Progenitor cell of endocrine pancreas (in vitro differentiated cells): Measurements from ENCODE around the gene RAP1GAP2. TPM values are rescaled to one million over a fixed set of nuclear protein-coding genes. Genes with fewer than 3 reads are reported as not detected.

Source experiments
- DNase-seq: peaks from one replicate; pipeline ENCODE4 v3.0.0; 2021; ENCODE audit warnings: low spot score; ENCODE audit not compliant: unreplicated experiment
- H3K27ac Mint-ChIP-seq: 2 replicates; pipeline ENCODE4 v1.8.0; 2021; ENCODE audit warnings: mild to moderate bottlenecking, moderate library complexity, mixed read lengths
- H3K27me3 Mint-ChIP-seq: 2 replicates; pipeline ENCODE4 v1.8.0; 2021; ENCODE audit warnings: mixed read lengths
- H3K36me3 Mint-ChIP-seq: 2 replicates; pipeline ENCODE4 v1.8.0; 2022; ENCODE audit warnings: mixed read lengths; ENCODE audit not compliant: insufficient read depth
- H3K4me1 Mint-ChIP-seq: 2 replicates; pipeline ENCODE4 v1.8.0; 2021; ENCODE audit warnings: low read depth, mixed read lengths
- H3K4me3 Mint-ChIP-seq: 2 replicates; pipeline ENCODE4 v1.8.0; 2021; ENCODE audit warnings: low read depth, mild to moderate bottlenecking, moderate library complexity, mixed read lengths
- H3K9me3 Mint-ChIP-seq: 2 replicates; pipeline ENCODE4 v1.8.0; 2021; ENCODE audit warnings: low read depth, mixed read lengths
- CTCF ChIP-seq: fragments of 200-600 bp; sonication (generic); IDR thresholded peaks from one replicate; pipeline ENCODE4 v1.5.0; 2021; ENCODE audit warnings: antibody characterized with exemption, mild to moderate bottlenecking; ENCODE audit not compliant: unreplicated experiment
- total RNA-seq: library from RNA; stranded (reverse); gene quantifications from 2 replicates; pipeline ENCODE4 v1.2.1, GENCODE V29; 2021

Gene RAP1GAP2
- total RNA-seq, 1 donor from 2014 or later, result 116 TPM

- no peak for DNase-seq
- peaks cover 4% of the 10 kb centered on the region for H3K9me3 Mint-ChIP-seq
- H3K27me3 Mint-ChIP-seq, result no peaks in the 10 kb centered on the region
- H3K4me1 Mint-ChIP-seq, result peaks cover 49% of the 10 kb centered on the region
- TF ChIP-seq CTCF, result no peak
- H3K36me3 Mint-ChIP-seq, result peaks cover 8% of the 10 kb centered on the region
- peak overlapping the region; percentile 7 for H3K4me3 Mint-ChIP-seq
- H3K27ac Mint-ChIP-seq, result peak overlapping the region; percentile 35
Measured at GRCh38 chr17:2901582-2901981, 105.3 kb downstream of the RAP1GAP2 start.

- Mint-ChIP-seq H3K36me3 (peaks cover 16% of the 10 kb centered on the region), H3K4me3 (no peak overlapping the region), H3K27ac (peak overlapping the region; percentile 35), H3K27me3 (no peaks in the 10 kb centered on the region), H3K9me3 (peaks cover 4% of the 10 kb centered on the region), H3K4me1 (peaks cover 49% of the 10 kb centered on the region)
- DNase-seq, result no peak
- TF ChIP-seq CTCF, result no peak
Measured at GRCh38 chr17:2902546-2902945, 106.3 kb downstream of the RAP1GAP2 start.

GRCh38 chr17:2903193-2903974 lies 107.1 kb downstream of the RAP1GAP2 start:
- no peak for TF ChIP-seq CTCF
- Mint-ChIP-seq H3K27ac (peak overlapping the region; percentile 93), H3K9me3 (peaks cover 4% of the 10 kb centered on the region), H3K36me3 (peaks cover 19% of the 10 kb centered on the region), H3K4me3 (no peak overlapping the region), H3K4me1 (peaks cover 47% of the 10 kb centered on the region), H3K27me3 (no peaks in the 10 kb centered on the region)
- DNase-seq, result no peak

- TF ChIP-seq CTCF, result no peak
- Mint-ChIP-seq H3K27ac (peak overlapping the region; percentile 93), H3K9me3 (no peaks in the 10 kb centered on the region), H3K27me3 (no peaks in the 10 kb centered on the region), H3K4me1 (peaks cover 44% of the 10 kb centered on the region), H3K36me3 (peaks cover 20% of the 10 kb centered on the region), H3K4me3 (no peak overlapping the region)
- no peak for DNase-seq
Measured at GRCh38 chr17:2904135-2904534, 107.9 kb downstream of the RAP1GAP2 start.

GRCh38 chr17:2905269-2905668 lies 109.0 kb downstream of the RAP1GAP2 start:
- no peak for TF ChIP-seq CTCF
- peaks cover 24% of the 10 kb centered on the region for H3K36me3 Mint-ChIP-seq
- peaks cover 43% of the 10 kb centered on the region for H3K4me1 Mint-ChIP-seq
- H3K9me3 Mint-ChIP-seq, result no peaks in the 10 kb centered on the region
- DNase-seq, result no peak
- H3K27me3 Mint-ChIP-seq, result no peaks in the 10 kb centered on the region
- no peak overlapping the region for H3K27ac Mint-ChIP-seq
- H3K4me3 Mint-ChIP-seq, result no peak overlapping the region
